ENCODE results near the gene MAGEA9B. TPM values are rescaled to one million over a fixed set of nuclear protein-coding genes. Genes with fewer than 3 reads are reported as not detected.
"Not testable (repeated sequence)": the region's sequence is repeated elsewhere in the genome, so short reads cannot be mapped to it uniquely, and the experiment has no call there.

Gene MAGEA9B
- polyA plus RNA-seq (2012; ENCODE audit: insufficient read length, low read depth), result not detected

GRCh38 chrX:149587359-149587758, at the start of gene MAGEA9B:
TSS of gene MAGEA9B (minus strand) at chrX:149587459. CDS start at chrX:149583179, 4,280 bp downstream.
- TF ChIP-seq SIN3A (IDR thresholded peaks at IDR 0.05; ENCODE audit: borderline replicate concordance, insufficient read depth, low read length); REST (IDR thresholded peaks at IDR 0.05; ENCODE audit: insufficient read depth in 1 of 2, low read depth in 2 of 2, low read length in 2 of 2); TAF1 (IDR thresholded peaks at IDR 0.05; ENCODE audit: borderline replicate concordance, insufficient read depth, low read length): not testable (repeated sequence)

GRCh38 chrX:149633511-149633910, 46.3 kb upstream of the MAGEA9B start:
- TF ChIP-seq TAF1 (IDR thresholded peaks at IDR 0.05; ENCODE audit: borderline replicate concordance, insufficient read depth, low read length) (no peak), POLR2AphosphoS5 (IDR thresholded peaks at IDR 0.05; ENCODE audit: low read depth, low read length) (no peak), REST (IDR thresholded peaks at IDR 0.05; ENCODE audit: insufficient read depth in 1 of 2, low read depth in 2 of 2, low read length in 2 of 2) (no peak), FOXP2 (optimal IDR thresholded peaks at IDR 0.05; ENCODE audit: borderline replicate concordance, extremely low read depth, extremely low read length, insufficient read depth) (no peak), SIN3A (IDR thresholded peaks at IDR 0.05; ENCODE audit: borderline replicate concordance, insufficient read depth, low read length) (no peak)

GRCh38 chrX:149631234-149632165, 44.2 kb upstream of the MAGEA9B start, which contains the start of gene TMEM185A:
TSS of gene TMEM185A (minus strand) at chrX:149631792. CDS start at chrX:149631580, 212 bp downstream.
- TF ChIP-seq FOXP2 (optimal IDR thresholded peaks at IDR 0.05; ENCODE audit: borderline replicate concordance, extremely low read depth, extremely low read length, insufficient read depth) (peak; percentile 3), SIN3A (IDR thresholded peaks at IDR 0.05; ENCODE audit: borderline replicate concordance, insufficient read depth, low read length) (no peak)

- TF ChIP-seq POLR2AphosphoS5 (IDR thresholded peaks at IDR 0.05; ENCODE audit: low read depth, low read length) (no peak), SIN3A (IDR thresholded peaks at IDR 0.05; ENCODE audit: borderline replicate concordance, insufficient read depth, low read length) (no peak), REST (IDR thresholded peaks at IDR 0.05; ENCODE audit: insufficient read depth in 1 of 2, low read depth in 2 of 2, low read length in 2 of 2) (no peak), FOXP2 (optimal IDR thresholded peaks at IDR 0.05; ENCODE audit: borderline replicate concordance, extremely low read depth, extremely low read length, insufficient read depth) (no peak), TAF1 (IDR thresholded peaks at IDR 0.05; ENCODE audit: borderline replicate concordance, insufficient read depth, low read length) (no peak)
Observed at GRCh38 chrX:149630681-149631233, 43.5 kb upstream of the MAGEA9B start.

- TF ChIP-seq POLR2AphosphoS5 (IDR thresholded peaks at IDR 0.05; ENCODE audit: low read depth, low read length) (no peak), SIN3A (IDR thresholded peaks at IDR 0.05; ENCODE audit: borderline replicate concordance, insufficient read depth, low read length) (no peak), TAF1 (IDR thresholded peaks at IDR 0.05; ENCODE audit: borderline replicate concordance, insufficient read depth, low read length) (no peak), REST (IDR thresholded peaks at IDR 0.05; ENCODE audit: insufficient read depth in 1 of 2, low read depth in 2 of 2, low read length in 2 of 2) (no peak), FOXP2 (optimal IDR thresholded peaks at IDR 0.05; ENCODE audit: borderline replicate concordance, extremely low read depth, extremely low read length, insufficient read depth) (no peak)
Observed at GRCh38 chrX:149629730-149630387, 42.6 kb upstream of the MAGEA9B start.
